H4 (cell line): ENCODE results near the gene BTLA. TPM values are rescaled to one million over a fixed set of nuclear protein-coding genes. Genes with fewer than 3 reads are reported as not detected.
"Not testable (repeated sequence)": the region's sequence is repeated elsewhere in the genome, so short reads cannot be mapped to it uniquely, and the experiment has no call there.

Experiments
- DNase-seq: peaks from one replicate; pipeline ENCODE4 v3.0.0-alpha.2; 2015; ENCODE audit warnings: low spot score
- total RNA-seq: library from RNA; depleted of rRNA; stranded (reverse); fragments of >200 nt; shearing (Covaris generic); gene quantifications from 2 replicates; pipeline ENCODE4 v1.2.3, GENCODE V29; 2014; rRNA removed

Gene BTLA
- total RNA-seq, 1 experiment from 2014 or later, result not detected

- peak; percentile 3 for DNase-seq
These were observed 52.9 kb downstream of the BTLA start for GRCh38 chr3:112446343-112446742.

GRCh38 chr3:112445839-112446238 is 53.4 kb downstream of the BTLA start:
- DNase-seq, result no peak

- peak; percentile 10 for DNase-seq
These were observed 61.9 kb downstream of the BTLA start for GRCh38 chr3:112437146-112438022.

GRCh38 chr3:112429960-112430359 is 69.3 kb downstream of the BTLA start:
- DNase-seq, result no peak

- no peak for DNase-seq
These were observed 72.1 kb downstream of the BTLA start for GRCh38 chr3:112427123-112427522.

GRCh38 chr3:112425858-112426750 is 73.2 kb downstream of the BTLA start:
- no peak for DNase-seq

- DNase-seq, result no peak
These were observed 73.9 kb downstream of the BTLA start for GRCh38 chr3:112425382-112425781.

- no peak for DNase-seq
These were observed 74.9 kb downstream of the BTLA start for GRCh38 chr3:112424394-112424793.

GRCh38 chr3:112422921-112423320 is 76.4 kb downstream of the BTLA start:
- DNase-seq, result not testable (repeated sequence)

GRCh38 chr3:112418526-112418925 is 80.7 kb downstream of the BTLA start:
- not testable (repeated sequence) for DNase-seq

- DNase-seq, result no peak
These were observed 81.5 kb downstream of the BTLA start for GRCh38 chr3:112417696-112418318.

- no peak for DNase-seq
These were observed 82.7 kb downstream of the BTLA start for GRCh38 chr3:112416391-112417212.

- DNase-seq, result no peak
These were observed 83.9 kb downstream of the BTLA start for GRCh38 chr3:112415390-112415789.

Other genes with a start within 250 kb of the BTLA start
- not detected in 2 replicates for gene SLC9C1, start 205.3 kb downstream of the BTLA start, total RNA-seq
- gene CD200, start 166.3 kb downstream of the BTLA start, total RNA-seq, result not detected in 2 replicates
- 57.4 and 74.9 TPM in 2 replicates for gene ATG3, start 62.5 kb upstream of the BTLA start, total RNA-seq
- 40.4 and 44.3 TPM in 2 replicates for gene SLC35A5, start 62.6 kb upstream of the BTLA start, total RNA-seq
- 31.7 and 61.0 TPM in 2 replicates for gene CCDC80, start 141.7 kb upstream of the BTLA start, total RNA-seq